Psoas muscle (tissue), 8 donors: ENCODE results near the gene KBTBD12. TPM values are rescaled to one million over a fixed set of nuclear protein-coding genes. Genes with fewer than 3 reads are reported as not detected.

Experiments used
- ATAC-seq, 4 donors: fragments of 200-7000 bp; cut with Tn5 transposase; one replicate each; pipeline ENCODE4 v1.9.1; 2020; ENCODE audit warnings: moderate library complexity in 3 of 4, mild to moderate bottlenecking in 2 of 4
- DNase-seq, 2 donors: peaks; one replicate each; pipeline ENCODE4 v3.0.0-alpha.2; 2020
- H3K27ac ChIP-seq: fragments of 200-600 bp; one replicate; pipeline ENCODE4 v1.8.0; 2022
- H3K27me3 ChIP-seq, 3 donors: fragments of 200-600 bp in 1 of 3; one replicate each; pipeline versions ENCODE4 v1.6.1 to v1.8.0; 2013 to 2022; ENCODE audit warnings: low read length in 2 of 3, mild to moderate bottlenecking in 2 of 3, moderate library complexity in 1 of 3; ENCODE audit not compliant: insufficient read depth in 3 of 3
- H3K36me3 ChIP-seq, 2 donors: fragments of 200-600 bp in 1 of 2; one replicate each; pipeline versions ENCODE4 v1.6.1 to v1.8.0; 2013 to 2022; ENCODE audit warnings: low read depth in 1 of 2, mild to moderate bottlenecking in 1 of 2, moderate library complexity in 1 of 2; ENCODE audit not compliant: insufficient read depth in 1 of 2
- H3K4me1 ChIP-seq: fragments of 200-600 bp; one replicate; pipeline ENCODE4 v1.8.0; 2022
- H3K4me3 ChIP-seq: fragments of 200-600 bp; one replicate; pipeline ENCODE4 v1.8.0; 2022; ENCODE audit warnings: mild to moderate bottlenecking
- H3K9me3 ChIP-seq: fragments of 200-600 bp; one replicate; pipeline ENCODE4 v1.8.0; 2022
- WGBS, 3 donors: extraction: QIAGEN DNeasy Blood & Tissue Kit; methylation state at CpG; one replicate each; pipeline versions ENCODE4 v1.1.6 to v1.1.7; 2013; 5-methylcytosine and 5-hydroxymethylcytosine counted together
- intact Hi-C, 2 donors: fragments of 100-400 bp; cut with DNase I; formaldehyde crosslinking; loops; one replicate each; pipeline versions ENCODE4 v1.11.0 to v1.14.2; 2022
- polyA plus RNA-seq, 3 donors: library from polyadenylated mRNA; stranded (reverse); fragments of 200-250 nt; gene quantifications; one replicate each; pipeline ENCODE4 v1.2.3, GENCODE V29; 2013
- total RNA-seq, 4 donors: library from RNA; stranded (reverse); fragmentation: NEBNext Ultra II Directional in 2 of 4; extraction: Animal tissue kit (Norgen Biotek cat#: 25700) in 2 of 4; gene quantifications; one replicate each; pipeline versions ENCODE4 v1.2.1 to v1.2.4, GENCODE V29; 2021 to 2023
- TF ChIP-seq, protein P1 (sequence below): fragments of 200-600 bp; IDR thresholded peaks from one replicate; pipeline ENCODE4 v1.8.0; 2022; ENCODE audit warnings: antibody characterized with exemption
- donor health status: healthy with polysubstance abuse.
- donor health status: DM: no; HTN: no; CAD: no; lungs with moderate emphysema.
- donor health status: Bipolar disorder and iron deficiency.
- donor health status: healthy.
- donor health status: DM: yes; HTN: yes; CAD: no.
- donor health status: DM: no; HTN: no; CAD: no.
- donor health status: DM: no; HTN: no; CAD: no.
- donor health status: DM: yes; HTN: yes; CAD: no.

The KBTBD12 gene
- total and polyA plus RNA-seq, 7 donors, result 2.1 to 47.5 (median 20.6) TPM

DNA sequence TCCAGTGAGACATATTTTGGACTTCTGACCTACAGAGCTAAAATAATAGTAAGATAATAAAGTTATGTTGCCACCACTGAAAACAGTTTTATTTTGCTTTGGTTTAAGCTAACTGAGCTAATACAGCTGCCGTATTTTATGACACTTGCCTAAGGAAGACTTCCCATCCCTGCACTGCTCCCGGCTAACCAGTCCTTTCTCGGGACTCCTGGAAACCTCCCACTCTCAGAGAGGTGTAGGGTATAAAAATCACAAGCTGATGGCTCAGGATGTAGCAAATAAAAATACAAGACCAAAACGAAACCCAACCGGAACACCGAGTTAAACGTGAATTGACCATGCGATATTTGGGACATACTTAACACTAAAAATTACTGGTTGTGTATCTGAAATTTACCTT, 448 bp upstream of the KBTBD12 start:
- TF ChIP-seq, protein P1, sequence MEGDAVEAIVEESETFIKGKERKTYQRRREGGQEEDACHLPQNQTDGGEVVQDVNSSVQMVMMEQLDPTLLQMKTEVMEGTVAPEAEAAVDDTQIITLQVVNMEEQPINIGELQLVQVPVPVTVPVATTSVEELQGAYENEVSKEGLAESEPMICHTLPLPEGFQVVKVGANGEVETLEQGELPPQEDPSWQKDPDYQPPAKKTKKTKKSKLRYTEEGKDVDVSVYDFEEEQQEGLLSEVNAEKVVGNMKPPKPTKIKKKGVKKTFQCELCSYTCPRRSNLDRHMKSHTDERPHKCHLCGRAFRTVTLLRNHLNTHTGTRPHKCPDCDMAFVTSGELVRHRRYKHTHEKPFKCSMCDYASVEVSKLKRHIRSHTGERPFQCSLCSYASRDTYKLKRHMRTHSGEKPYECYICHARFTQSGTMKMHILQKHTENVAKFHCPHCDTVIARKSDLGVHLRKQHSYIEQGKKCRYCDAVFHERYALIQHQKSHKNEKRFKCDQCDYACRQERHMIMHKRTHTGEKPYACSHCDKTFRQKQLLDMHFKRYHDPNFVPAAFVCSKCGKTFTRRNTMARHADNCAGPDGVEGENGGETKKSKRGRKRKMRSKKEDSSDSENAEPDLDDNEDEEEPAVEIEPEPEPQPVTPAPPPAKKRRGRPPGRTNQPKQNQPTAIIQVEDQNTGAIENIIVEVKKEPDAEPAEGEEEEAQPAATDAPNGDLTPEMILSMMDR, result no peak
- WGBS, 3 donors, result 10 to 28% (median 17%) methylated on average over 8 of the region's 8 CpGs
- no peaks in the 10 kb centered on the region for H3K27me3 ChIP-seq
- H3K4me3 ChIP-seq, result peak overlapping the region; percentile 75
- peaks cover 35% of the 10 kb centered on the region for H3K4me1 ChIP-seq
- ATAC-seq, result no peak
- peak overlapping the region; percentile 97 for H3K27ac ChIP-seq
- intact Hi-C loops, result no loop called here
- peaks cover 4% of the 10 kb centered on the region for H3K9me3 ChIP-seq
- H3K36me3 ChIP-seq, result no peaks in the 10 kb centered on the region
- no peak for DNase-seq

DNA sequence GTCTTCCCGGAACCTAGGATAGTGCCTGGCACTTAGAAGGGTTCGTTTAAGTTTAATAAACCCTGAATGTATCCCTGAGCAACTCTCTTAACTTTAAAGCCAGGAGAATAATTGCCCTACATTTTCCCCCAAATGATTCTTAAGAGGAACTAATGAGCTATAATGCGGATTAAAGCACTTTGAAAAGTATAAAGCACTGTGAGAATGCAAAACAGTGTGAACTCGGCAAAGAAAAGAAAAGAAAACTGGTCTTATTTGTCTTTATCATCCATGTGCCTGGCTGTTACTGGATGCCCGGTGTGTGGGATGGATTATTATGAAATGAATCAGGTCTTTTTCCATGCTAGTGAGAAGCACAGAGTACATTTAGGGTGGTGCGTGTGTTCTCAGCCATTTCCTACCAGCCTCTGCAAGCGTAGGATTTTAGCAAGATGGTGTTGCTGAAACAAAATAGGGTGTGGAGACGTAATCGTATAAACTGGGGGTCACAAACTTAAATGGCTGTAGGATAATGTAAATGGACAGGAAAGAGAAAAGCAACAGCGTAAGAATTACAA, 983 bp downstream of the KBTBD12 start:
- 29 to 43% (median 33%) methylated on average over 10 of the region's 10 CpGs for WGBS, 3 donors
- H3K4me3 ChIP-seq, result peak overlapping the region; percentile 75
- peaks cover 47% of the 10 kb centered on the region for H3K4me1 ChIP-seq
- DNase-seq (no peak), ATAC-seq (peak; percentile 62 to 88 (median 76))
- intact Hi-C loops, result loop anchor here in 1 of 2 donors (5.0 kb wide), 2 partner anchors 36 to 94 kb away; partner anchors contain the start of gene MGLL
- peaks cover 4% of the 10 kb centered on the region for H3K9me3 ChIP-seq
- no peaks in the 10 kb centered on the region for H3K27me3 ChIP-seq
- no peaks in the 10 kb centered on the region for H3K36me3 ChIP-seq
- TF ChIP-seq, protein P1, result no peak
- peak overlapping the region; percentile 97 for H3K27ac ChIP-seq

DNA sequence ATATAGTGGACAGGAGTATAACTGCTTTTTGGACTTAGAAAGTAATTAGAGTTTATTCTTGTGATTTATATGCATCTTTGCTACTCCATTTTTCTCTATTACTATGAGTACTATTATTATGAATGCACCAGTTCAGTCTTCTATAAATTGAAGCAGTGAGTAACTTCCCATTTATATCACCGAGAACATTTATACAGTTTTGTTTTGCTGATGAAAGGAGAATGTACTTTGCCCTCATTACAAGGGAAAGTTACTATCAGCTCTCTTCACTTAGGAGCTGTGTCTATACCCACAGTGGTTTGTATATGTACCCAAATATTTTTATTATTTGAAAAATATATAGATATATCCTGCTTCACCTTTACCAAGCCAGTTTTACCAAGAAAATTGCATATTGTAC, 5.7 kb downstream of the KBTBD12 start:
- intact Hi-C loops, result no loop called here
- Histone ChIP-seq H3K36me3 (no peaks in the 10 kb centered on the region), H3K27me3 (no peaks in the 10 kb centered on the region), H3K27ac (peak overlapping the region; percentile 44), H3K9me3 (no peaks in the 10 kb centered on the region), H3K4me1 (peaks cover 51% of the 10 kb centered on the region), H3K4me3 (no peak overlapping the region)
- ATAC-seq (peak in 3 of 4 donors; percentile 51 to 61 (median 51)), DNase-seq (no peak)
- TF ChIP-seq, protein P1, result no peak
- WGBS, 3 donors, result 23 to 48% (median 34%) methylated on average over 1 of the region's 1 CpG

DNA sequence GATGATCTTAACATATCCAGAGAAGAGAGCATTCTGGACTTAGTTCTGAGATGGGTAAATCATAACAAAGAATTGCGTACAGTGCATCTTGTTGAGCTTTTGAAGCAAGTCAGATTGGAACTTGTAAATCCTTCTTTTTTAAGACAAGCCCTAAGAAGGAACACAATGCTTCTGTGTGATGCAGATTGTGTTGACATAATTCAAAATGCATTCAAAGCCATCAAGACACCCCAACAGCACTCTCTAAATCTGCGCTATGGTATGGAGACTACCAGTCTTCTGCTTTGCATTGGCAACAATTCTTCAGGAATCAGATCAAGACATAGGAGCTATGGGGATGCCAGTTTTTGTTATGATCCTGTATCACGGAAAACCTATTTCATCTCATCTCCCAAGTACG, 8.6 kb downstream of the KBTBD12 start:
- intact Hi-C loops, result no loop called here

More for the DNA sequence above, 8.6 kb downstream of the KBTBD12 start:
- DNase-seq, result no peak
- Histone ChIP-seq H3K36me3 (peaks cover 0 to 5% of the 10 kb centered on the region in 2 donors), H3K4me3 (no peak overlapping the region), H3K9me3 (no peaks in the 10 kb centered on the region), H3K27ac (no peak overlapping the region), H3K27me3 (no peaks in the 10 kb centered on the region), H3K4me1 (peaks cover 35% of the 10 kb centered on the region)
- 71 to 88% (median 88%) methylated on average over 4 of the region's 4 CpGs for WGBS, 3 donors
- no peak for ATAC-seq
- TF ChIP-seq, protein P1, result no peak
